A673 (cell line): ENCODE measurements around the gene ZFP36. TPM values are rescaled to one million over a fixed set of nuclear protein-coding genes. Genes with fewer than 3 reads are reported as not detected.

Source experiments
- BruUV-seq: library from RNA; stranded (reverse); fragments of 400-500 nt; replicated peaks from 2 replicates; lab custom pipeline; 2021; lab: Mats Ljungman, UMichigan
- CTCF ChIA-PET: fragments of 300-600 bp; sonication (Branson Sonifier 250); formaldehyde crosslinking; loops from one replicate; lab custom pipeline; 2022; ENCODE audit warnings: antibody characterized with exemption; lab: Charles Lee
- POLR2A ChIA-PET: fragments of 300-600 bp; sonication (Branson Sonifier 250); formaldehyde crosslinking; loops from one replicate; lab custom pipeline; 2022; ENCODE audit warnings: antibody characterized with exemption; ENCODE audit not compliant: low non-redundant PET; lab: Charles Lee
- DNase-seq: peaks from one replicate; pipeline ENCODE4 v3.0.0-alpha.2; 2015; ENCODE audit warnings: low spot score
- H3K27ac ChIP-seq: fragments of 200-600 bp; sonication (generic); 2 replicates; pipeline ENCODE4 v1.5.1; 2016; ENCODE audit warnings: mixed run types, low read depth, mild to moderate bottlenecking, mixed read lengths, antibody characterized with exemption, low read length; ENCODE audit not compliant: poor library complexity, severe bottlenecking
- H3K27me3 ChIP-seq: fragments of 200-600 bp; sonication (generic); replicated peaks from 2 replicates; pipeline ENCODE4 v1.6.1; 2017; ENCODE audit warnings: mixed run types, low read depth, mild to moderate bottlenecking, mixed read lengths, antibody characterized with exemption, low read length; ENCODE audit not compliant: insufficient read depth, poor library complexity
- H3K36me3 ChIP-seq: fragments of 200-600 bp; sonication (generic); 2 replicates; pipeline ENCODE4 v1.6.1; 2016; ENCODE audit warnings: mixed run types, mild to moderate bottlenecking, mixed read lengths, antibody characterized with exemption, low read length; ENCODE audit not compliant: insufficient read depth, poor library complexity, severe bottlenecking
- H3K4me1 ChIP-seq: fragments of 200-600 bp; sonication (generic); 2 replicates; pipeline ENCODE4 v1.6.1; 2017; ENCODE audit warnings: mixed run types, mild to moderate bottlenecking, mixed read lengths, antibody characterized with exemption, low read length; ENCODE audit not compliant: insufficient read depth, poor library complexity, severe bottlenecking
- H3K4me3 ChIP-seq: fragments of 200-600 bp; sonication (generic); 2 replicates; pipeline ENCODE4 v1.5.1; 2016; ENCODE audit warnings: low read depth, mixed run types, mild to moderate bottlenecking, mixed read lengths, low read length; ENCODE audit not compliant: poor library complexity, severe bottlenecking
- H3K9me3 ChIP-seq: fragments of 200-600 bp; sonication (generic); 2 replicates; pipeline ENCODE4 v1.6.1; 2016; ENCODE audit warnings: mixed run types, low read depth, mild to moderate bottlenecking, mixed read lengths, antibody characterized with exemption, low read length; ENCODE audit not compliant: poor library complexity, severe bottlenecking
- EZH2 ChIP-seq: fragments of 200-600 bp; sonication (generic); IDR thresholded peaks from 2 replicates; pipeline ENCODE4 v1.6.1; 2017; ENCODE audit warnings: borderline replicate concordance, low read depth, mild to moderate bottlenecking, mixed read lengths, antibody characterized with exemption, low read length; ENCODE audit not compliant: poor library complexity, severe bottlenecking
- intact Hi-C: fragments of 100-400 bp; cut with micrococcal nuclease; formaldehyde crosslinking; loops from one replicate; pipeline ENCODE4 v1.10.0; 2022; ENCODE audit not compliant: unreplicated experiment
- total RNA-seq: library from RNA; stranded (reverse); gene quantifications from 2 replicates; pipeline ENCODE4 v1.2.3, GENCODE V29; 2021
- TF ChIP-seq, protein P1 (sequence below): fragments of 300-800, 200-600 bp; sonication (generic); conservative IDR thresholded peaks from 2 replicates; pipeline ENCODE4 v1.5.1; 2017; ENCODE audit warnings: low read depth, mild to moderate bottlenecking, antibody characterized with exemption, low read length, moderate library complexity, mixed read lengths

Gene ZFP36
- total RNA-seq, 1 experiment from 2014 or later = 7.1 TPM

DNA sequence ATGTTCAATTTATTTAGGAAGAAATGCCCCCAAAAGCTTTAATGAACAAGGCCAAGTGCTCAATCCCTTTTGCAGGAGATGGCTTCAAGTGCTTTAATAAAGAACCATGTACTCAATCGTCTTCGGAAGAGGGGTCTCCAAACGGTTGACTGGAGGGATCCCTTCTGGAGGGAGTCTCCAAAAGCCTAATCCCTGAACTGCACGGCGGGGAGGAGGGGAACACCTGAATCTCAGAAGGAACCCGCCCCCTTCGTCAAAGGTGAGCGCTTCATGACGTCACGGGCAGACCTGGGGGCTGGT is 16.2 kb upstream of the ZFP36 start:
- ChIA-PET POLR2A (interaction anchor here (1.4 kb wide), 1 partner anchor 46 kb away, joined by 5 read pairs; the partner anchor contains the start of gene RPS16), CTCF (interaction anchor here (0.8 kb wide), 1 partner anchor 48 kb away, joined by 3 read pairs; the partner anchor contains the start of gene SAMD4B)
- no peak for TF ChIP-seq EZH2
- TF ChIP-seq, protein P1, sequence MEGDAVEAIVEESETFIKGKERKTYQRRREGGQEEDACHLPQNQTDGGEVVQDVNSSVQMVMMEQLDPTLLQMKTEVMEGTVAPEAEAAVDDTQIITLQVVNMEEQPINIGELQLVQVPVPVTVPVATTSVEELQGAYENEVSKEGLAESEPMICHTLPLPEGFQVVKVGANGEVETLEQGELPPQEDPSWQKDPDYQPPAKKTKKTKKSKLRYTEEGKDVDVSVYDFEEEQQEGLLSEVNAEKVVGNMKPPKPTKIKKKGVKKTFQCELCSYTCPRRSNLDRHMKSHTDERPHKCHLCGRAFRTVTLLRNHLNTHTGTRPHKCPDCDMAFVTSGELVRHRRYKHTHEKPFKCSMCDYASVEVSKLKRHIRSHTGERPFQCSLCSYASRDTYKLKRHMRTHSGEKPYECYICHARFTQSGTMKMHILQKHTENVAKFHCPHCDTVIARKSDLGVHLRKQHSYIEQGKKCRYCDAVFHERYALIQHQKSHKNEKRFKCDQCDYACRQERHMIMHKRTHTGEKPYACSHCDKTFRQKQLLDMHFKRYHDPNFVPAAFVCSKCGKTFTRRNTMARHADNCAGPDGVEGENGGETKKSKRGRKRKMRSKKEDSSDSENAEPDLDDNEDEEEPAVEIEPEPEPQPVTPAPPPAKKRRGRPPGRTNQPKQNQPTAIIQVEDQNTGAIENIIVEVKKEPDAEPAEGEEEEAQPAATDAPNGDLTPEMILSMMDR = no peak
- peak overlapping the region; percentile 96 for H3K27ac ChIP-seq
- intact Hi-C loops = no loop called here
- peaks cover 17% of the 10 kb centered on the region for H3K4me1 ChIP-seq
- peaks cover 42% of the 10 kb centered on the region for H3K36me3 ChIP-seq
- no peaks in the 10 kb centered on the region for H3K27me3 ChIP-seq
- H3K4me3 ChIP-seq = peak overlapping the region; percentile 77
- DNase-seq = no peak
- H3K9me3 ChIP-seq = no peaks in the 10 kb centered on the region
- BruUV-seq = no TSS peak

DNA sequence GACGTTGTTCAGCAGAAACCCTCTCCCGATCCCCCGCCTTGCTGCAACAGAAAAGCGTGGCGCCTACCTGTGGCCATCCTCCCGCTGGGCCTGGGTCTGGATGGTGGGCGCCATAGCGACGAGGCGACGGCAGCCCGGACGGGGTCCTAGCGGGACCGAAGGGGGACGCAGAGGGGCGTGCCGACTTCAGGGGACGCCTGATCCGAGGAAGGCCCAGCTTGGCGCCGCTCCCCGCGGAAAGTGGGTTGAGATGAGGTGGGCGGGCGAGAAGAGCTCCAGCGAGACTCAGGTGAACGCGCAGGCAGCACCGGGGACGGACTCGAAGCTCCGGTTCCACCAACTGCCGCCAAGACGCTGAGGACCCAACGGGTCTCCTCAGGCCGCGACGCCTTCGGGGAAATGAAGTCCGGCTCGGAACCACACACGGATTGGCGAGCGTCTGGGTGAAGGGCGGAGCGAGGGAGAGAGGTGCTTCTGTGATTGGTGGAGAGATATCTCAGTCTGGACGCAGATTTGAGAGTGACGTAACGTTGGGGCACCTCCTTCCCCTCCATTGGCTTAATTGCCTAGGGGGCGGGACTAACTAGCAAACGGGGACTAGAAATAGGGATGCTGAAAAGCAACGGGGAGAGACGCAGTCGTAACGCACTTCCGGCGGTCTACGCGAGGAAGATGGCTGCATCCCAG is 15.8 kb upstream of the ZFP36 start, which contains the start of the genes MED29 and PAF1:
MED29 (plus strand) TSS at position 628 of the 687 bp plus-strand sequence; CDS start at position 673, 45 bp downstream.
PAF1 (minus strand) TSS at position 356 of the 687 bp plus-strand sequence; CDS start at position 114, 242 bp downstream.
- no TSS peak for BruUV-seq

More for the DNA sequence above, 15.8 kb upstream of the ZFP36 start, which contains the start of the genes MED29 and PAF1:
- H3K27me3 ChIP-seq = no peaks in the 10 kb centered on the region
- H3K27ac ChIP-seq = peak within 1 kb of the TSS; percentile 96
- peak; percentile 100 for DNase-seq
- TF ChIP-seq, protein P1 = no peak
- TF ChIP-seq EZH2 = no peak
- H3K4me3 ChIP-seq = peak within 1 kb of the TSS; percentile 77
- no peaks in the 10 kb centered on the region for H3K9me3 ChIP-seq
- ChIA-PET CTCF (interaction anchor here (0.8 kb wide), 1 partner anchor 49 kb away, joined by 3 read pairs; the partner anchor contains the start of gene SAMD4B), POLR2A (interaction anchor here (0.6 to 1.5 kb wide), 3 partner anchors 13 to 443 kb away, joined by 3 to 17 read pairs (median 5); partner anchors contain the start of genes DYRK1B and RPS16)
- intact Hi-C loops = no loop called here
- H3K36me3 ChIP-seq = peaks cover 38% of the 10 kb centered on the region
- H3K4me1 ChIP-seq = peaks cover 17% of the 10 kb centered on the region
